ENCODE measurements around the gene PRKCE. TPM values are rescaled to one million over a fixed set of nuclear protein-coding genes. Genes with fewer than 3 reads are reported as not detected.
"Not testable (repeated sequence)": the region's sequence is repeated elsewhere in the genome, so short reads cannot be mapped to it uniquely, and the experiment has no call there.

The PRKCE gene
- total RNA-seq, 1 donor from 2014 or later = 23.1 TPM

GRCh38 chr2:45884126-45884525 lies 232.7 kb downstream of the PRKCE start:
- no peak for DNase-seq (ENCODE audit: low read depth, low spot score)

GRCh38 chr2:45885171-45885621 lies 233.7 kb downstream of the PRKCE start:
- no peak for DNase-seq (ENCODE audit: low read depth, low spot score)

GRCh38 chr2:45886171-45886663 lies 234.7 kb downstream of the PRKCE start:
- DNase-seq (ENCODE audit: low read depth, low spot score) = no peak

GRCh38 chr2:45888167-45888566 lies 236.7 kb downstream of the PRKCE start:
- no peak for DNase-seq (ENCODE audit: low read depth, low spot score)

GRCh38 chr2:45888641-45889040 lies 237.2 kb downstream of the PRKCE start:
- DNase-seq (ENCODE audit: low read depth, low spot score) = no peak

- DNase-seq (ENCODE audit: low read depth, low spot score) = no peak
Observed at GRCh38 chr2:45889053-45889452, 237.6 kb downstream of the PRKCE start.

- no peak for DNase-seq (ENCODE audit: low read depth, low spot score)
Observed at GRCh38 chr2:45889620-45890370, 238.3 kb downstream of the PRKCE start.

GRCh38 chr2:45890371-45890646 lies 238.8 kb downstream of the PRKCE start:
- DNase-seq (ENCODE audit: low read depth, low spot score) = not testable (repeated sequence)

- DNase-seq (ENCODE audit: low read depth, low spot score) = no peak
Observed at GRCh38 chr2:45890819-45891218, 239.3 kb downstream of the PRKCE start.

GRCh38 chr2:45891719-45892424 lies 240.4 kb downstream of the PRKCE start:
- no peak for DNase-seq (ENCODE audit: low read depth, low spot score)

- DNase-seq (ENCODE audit: low read depth, low spot score) = no peak
Observed at GRCh38 chr2:45892425-45892745, 240.9 kb downstream of the PRKCE start.

- DNase-seq (ENCODE audit: low read depth, low spot score) = no peak
Observed at GRCh38 chr2:45892757-45893156, 241.3 kb downstream of the PRKCE start.

- no peak for DNase-seq (ENCODE audit: low read depth, low spot score)
Observed at GRCh38 chr2:45894211-45894610, 242.7 kb downstream of the PRKCE start.

GRCh38 chr2:45895241-45895861 lies 243.9 kb downstream of the PRKCE start:
- DNase-seq (ENCODE audit: low read depth, low spot score) = no peak

GRCh38 chr2:45896311-45896710 lies 244.8 kb downstream of the PRKCE start:
- no peak for DNase-seq (ENCODE audit: low read depth, low spot score)

- no peak for DNase-seq (ENCODE audit: low read depth, low spot score)
Observed at GRCh38 chr2:45897842-45898241, 246.4 kb downstream of the PRKCE start.

- DNase-seq (ENCODE audit: low read depth, low spot score) = peak; percentile 17
Observed at GRCh38 chr2:45898819-45899218, 247.3 kb downstream of the PRKCE start.

GRCh38 chr2:45899926-45900325 lies 248.5 kb downstream of the PRKCE start:
- DNase-seq (ENCODE audit: low read depth, low spot score) = no peak

GRCh38 chr2:45901468-45902032 lies 250.1 kb downstream of the PRKCE start:
- DNase-seq (ENCODE audit: low read depth, low spot score) = no peak

- DNase-seq (ENCODE audit: low read depth, low spot score) = no peak
Observed at GRCh38 chr2:45902380-45902779, 250.9 kb downstream of the PRKCE start.

- no peak for DNase-seq (ENCODE audit: low read depth, low spot score)
Observed at GRCh38 chr2:45902781-45903375, 251.4 kb downstream of the PRKCE start.
